Neuron (in vitro differentiated cells): Measurements from ENCODE around the gene KCTD18.

ENCODE experiments used
- H2AFZ ChIP-seq: one replicate; pipeline ENCODE4 v1.6.1; 2013; ENCODE audit warnings: low read depth, mild to moderate bottlenecking, inconsistent platforms, low read length, moderate library complexity
- H3K27me3 ChIP-seq: one replicate; pipeline ENCODE4 v1.6.1; 2013; ENCODE audit warnings: low read length; ENCODE audit not compliant: insufficient read depth
- H3K36me3 ChIP-seq: one replicate; pipeline ENCODE4 v1.6.1; 2013; ENCODE audit warnings: low read length; ENCODE audit not compliant: insufficient read depth
- H3K4me1 ChIP-seq: one replicate; pipeline ENCODE4 v1.6.1; 2013; ENCODE audit warnings: low read length; ENCODE audit not compliant: insufficient read depth
- H3K4me3 ChIP-seq: 2 replicates; pipeline ENCODE4 v1.5.1; 2013; ENCODE audit warnings: mild to moderate bottlenecking, low read length, moderate library complexity
- H3K9me3 ChIP-seq: one replicate; pipeline ENCODE4 v1.6.1; 2013; ENCODE audit warnings: low read length

KCTD18 gene

DNA sequence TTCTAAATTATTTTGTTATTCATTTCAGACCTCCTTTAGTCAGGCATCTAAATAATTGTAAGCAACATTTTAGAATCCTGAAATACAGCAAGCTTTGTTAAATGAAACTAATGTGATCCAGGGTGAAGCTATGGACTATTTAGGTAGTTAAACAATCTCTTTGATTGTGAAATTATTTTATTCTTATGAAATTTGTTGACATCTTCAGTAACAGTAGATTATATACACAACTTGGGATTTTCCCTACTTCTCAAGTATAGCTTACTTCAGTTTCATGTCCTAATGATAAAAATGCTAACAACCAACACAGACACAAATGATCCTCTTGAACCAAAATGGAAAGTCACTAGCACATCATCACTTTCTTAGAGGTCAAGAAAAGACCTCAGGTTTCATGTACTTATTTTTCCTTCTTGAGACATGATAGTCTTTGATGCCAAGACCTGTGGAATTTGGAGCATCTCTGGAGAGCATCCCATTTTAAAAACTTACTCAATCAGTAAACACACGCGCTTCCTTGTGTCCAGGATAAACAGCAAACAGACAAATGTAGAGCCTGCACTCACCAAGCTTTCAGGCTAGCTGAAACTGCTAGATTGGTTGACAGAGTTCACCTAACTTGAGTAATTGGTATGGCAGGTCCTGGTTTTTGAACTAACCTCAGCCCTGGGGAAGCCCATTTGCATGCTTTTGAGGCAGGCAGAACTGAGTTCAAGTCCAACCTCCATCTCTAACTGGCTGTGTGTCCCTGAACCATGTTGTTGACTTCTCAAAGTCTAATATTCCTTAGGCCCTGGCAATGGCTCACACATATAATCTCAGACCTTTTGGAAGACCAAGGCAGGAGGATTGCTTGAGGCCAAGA, 47.8 kb downstream of the KCTD18 start:
- peaks cover 17% of the 10 kb centered on the region for H3K36me3 ChIP-seq

DNA sequence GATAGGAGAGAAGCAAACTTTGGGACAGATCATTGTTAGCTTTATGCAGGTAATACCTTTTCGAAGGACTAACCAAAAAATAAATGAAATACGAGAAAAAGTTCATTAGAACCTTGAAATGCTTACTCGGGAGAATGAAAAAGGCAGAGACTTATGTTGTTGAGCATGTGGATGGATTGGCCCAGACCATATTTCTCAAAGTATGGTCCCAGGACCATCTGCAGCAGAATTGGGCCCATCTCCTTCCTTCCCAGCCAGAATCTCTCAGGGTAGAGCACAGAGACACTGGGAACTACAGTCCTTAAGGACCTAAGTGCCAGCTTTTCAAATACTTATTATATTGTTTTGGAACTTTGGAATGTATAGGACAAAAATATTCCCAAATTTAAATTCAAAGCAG, 50.8 kb downstream of the KCTD18 start:
- Histone ChIP-seq H3K4me3 (no peak overlapping the region), H3K36me3 (peaks cover 14% of the 10 kb centered on the region), H2AFZ (no peak overlapping the region), H3K9me3 (no peaks in the 10 kb centered on the region), H3K4me1 (no peaks in the 10 kb centered on the region), H3K27me3 (no peaks in the 10 kb centered on the region)

More for the DNA sequence above, 47.8 kb downstream of the KCTD18 start:
- no peaks in the 10 kb centered on the region for H3K9me3 ChIP-seq
- H2AFZ ChIP-seq = no peak overlapping the region
- H3K27me3 ChIP-seq = no peaks in the 10 kb centered on the region
- H3K4me3 ChIP-seq = no peak overlapping the region
- H3K4me1 ChIP-seq = no peaks in the 10 kb centered on the region

DNA sequence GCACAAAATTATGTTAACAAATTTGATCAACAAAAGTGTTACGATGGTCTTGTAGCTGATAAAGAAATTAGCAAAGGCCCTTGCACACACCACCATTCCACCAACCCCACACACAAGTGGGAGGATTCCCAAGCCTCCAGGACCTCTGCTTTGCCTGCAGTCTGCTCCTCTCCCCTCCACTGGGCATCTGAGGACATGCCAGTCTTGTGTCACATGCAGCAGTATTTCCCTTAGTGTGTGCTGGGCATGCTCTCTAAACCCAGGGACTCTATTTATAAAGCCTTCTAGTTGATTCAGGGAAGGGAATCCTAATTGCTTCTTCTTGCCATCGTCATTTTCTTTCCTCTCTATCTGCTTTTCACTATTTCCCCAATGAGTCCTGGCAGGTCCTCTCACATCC, 53.3 kb downstream of the KCTD18 start:
- no peaks in the 10 kb centered on the region for H3K9me3 ChIP-seq
- no peak overlapping the region for H2AFZ ChIP-seq
- H3K36me3 ChIP-seq = peaks cover 4% of the 10 kb centered on the region
- no peak overlapping the region for H3K4me3 ChIP-seq
- peaks cover 3% of the 10 kb centered on the region for H3K4me1 ChIP-seq
- no peaks in the 10 kb centered on the region for H3K27me3 ChIP-seq

DNA sequence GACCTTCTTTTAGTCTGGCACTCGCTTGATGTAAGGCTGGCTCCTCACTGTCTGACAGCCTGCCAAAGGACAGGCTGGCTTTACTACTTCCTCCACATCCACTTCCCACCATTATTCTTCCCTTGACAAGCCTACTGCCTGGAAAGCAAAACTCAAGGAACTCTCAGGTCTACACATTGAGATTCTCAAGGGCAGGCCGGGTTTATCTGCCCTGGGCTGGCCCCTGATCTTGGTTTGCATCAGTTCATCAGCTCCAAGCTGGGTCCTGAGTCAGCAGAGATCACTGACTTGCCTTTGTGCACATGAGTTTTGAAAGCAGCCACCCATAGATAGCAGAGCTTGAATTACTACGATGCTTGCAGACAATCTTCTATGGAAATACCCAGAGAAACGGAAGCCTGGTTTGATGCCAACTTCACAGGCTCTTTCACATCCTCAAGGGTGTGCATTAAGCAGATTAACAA, 53.9 kb downstream of the KCTD18 start:
- Histone ChIP-seq H3K9me3 (no peaks in the 10 kb centered on the region), H3K36me3 (peaks cover 5% of the 10 kb centered on the region), H3K4me3 (no peak overlapping the region), H3K27me3 (no peaks in the 10 kb centered on the region), H2AFZ (no peak overlapping the region), H3K4me1 (peaks cover 3% of the 10 kb centered on the region)

DNA sequence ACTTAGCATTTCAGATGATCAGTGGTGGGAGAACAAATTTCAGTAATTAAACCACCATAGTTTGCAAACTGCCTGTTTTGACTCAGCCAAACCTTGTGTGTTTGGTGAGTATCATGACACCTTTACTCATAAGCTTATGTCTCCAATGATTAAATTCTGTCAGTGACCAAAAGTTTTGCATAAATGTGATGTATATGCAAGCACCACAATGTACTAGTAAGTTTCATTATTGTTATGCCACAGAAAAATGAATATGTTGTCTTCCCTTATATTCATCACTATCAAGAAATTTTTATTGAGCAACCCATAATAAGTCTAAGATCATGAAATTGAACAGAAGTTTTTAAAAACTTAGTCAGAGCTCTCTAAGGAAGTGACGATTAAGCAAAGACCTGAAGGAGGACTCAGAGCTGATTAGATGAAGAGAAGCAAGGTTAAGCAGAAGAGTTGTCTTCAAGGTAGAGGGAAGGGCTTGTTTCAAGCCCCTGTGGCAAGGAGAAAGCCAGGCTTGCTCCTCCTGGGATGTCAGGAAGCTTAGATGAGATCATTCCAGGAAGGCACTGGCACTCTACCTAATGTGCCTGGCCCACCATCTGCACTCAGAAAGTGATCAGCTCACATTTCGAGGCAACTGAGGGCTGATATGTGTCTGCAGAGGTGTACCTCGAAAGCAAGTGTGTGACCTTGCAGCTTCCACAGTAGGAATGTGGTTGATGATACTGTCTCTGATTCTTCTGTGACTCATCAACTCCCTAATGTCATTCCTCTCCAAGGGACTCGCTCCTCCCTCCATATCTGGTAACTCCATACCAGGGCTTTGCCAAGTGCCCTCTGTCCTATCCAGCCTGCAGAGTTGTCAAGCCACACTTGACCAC, 54.7 kb downstream of the KCTD18 start:
- H3K4me3 ChIP-seq = no peak overlapping the region
- H2AFZ ChIP-seq = no peak overlapping the region
- H3K36me3 ChIP-seq = peaks cover 10% of the 10 kb centered on the region
- no peaks in the 10 kb centered on the region for H3K27me3 ChIP-seq
- H3K4me1 ChIP-seq = peaks cover 3% of the 10 kb centered on the region
- H3K9me3 ChIP-seq = no peaks in the 10 kb centered on the region

DNA sequence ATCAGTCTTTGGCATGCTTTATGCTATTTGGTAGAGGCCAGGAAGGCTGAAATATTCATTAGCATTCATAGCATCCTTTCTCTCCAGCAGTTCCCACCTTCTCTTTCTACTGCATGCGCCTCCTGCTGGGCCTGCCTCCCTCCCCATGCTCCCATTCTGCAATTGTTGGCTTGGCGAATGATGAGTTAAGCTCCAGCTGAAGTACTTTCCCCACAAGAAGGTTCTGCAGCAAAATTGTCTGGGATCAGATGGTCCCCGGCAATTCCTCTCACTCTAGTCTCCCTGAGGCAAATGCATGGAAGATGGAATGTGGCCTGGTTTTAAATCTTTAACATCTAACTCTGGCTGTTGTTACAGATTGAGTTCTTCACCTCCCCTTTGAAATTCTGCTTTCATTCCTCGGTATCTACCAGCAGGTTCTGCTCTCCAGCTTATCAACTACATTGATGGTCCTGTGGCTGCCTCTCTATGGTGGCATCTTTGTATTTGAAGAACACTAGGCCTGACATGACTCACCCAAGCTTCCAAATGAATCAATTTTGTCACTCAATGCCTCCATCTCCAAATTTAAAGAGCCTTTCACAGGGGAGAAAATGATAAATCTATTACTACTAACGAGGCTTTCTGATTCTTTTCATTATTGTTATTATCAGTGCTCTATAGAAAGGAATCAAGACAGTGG, 55.9 kb downstream of the KCTD18 start:
- H3K4me1 ChIP-seq = peaks cover 3% of the 10 kb centered on the region
- H2AFZ ChIP-seq = no peak overlapping the region
- no peak overlapping the region for H3K4me3 ChIP-seq
- H3K27me3 ChIP-seq = no peaks in the 10 kb centered on the region
- peaks cover 6% of the 10 kb centered on the region for H3K36me3 ChIP-seq
- no peaks in the 10 kb centered on the region for H3K9me3 ChIP-seq

DNA sequence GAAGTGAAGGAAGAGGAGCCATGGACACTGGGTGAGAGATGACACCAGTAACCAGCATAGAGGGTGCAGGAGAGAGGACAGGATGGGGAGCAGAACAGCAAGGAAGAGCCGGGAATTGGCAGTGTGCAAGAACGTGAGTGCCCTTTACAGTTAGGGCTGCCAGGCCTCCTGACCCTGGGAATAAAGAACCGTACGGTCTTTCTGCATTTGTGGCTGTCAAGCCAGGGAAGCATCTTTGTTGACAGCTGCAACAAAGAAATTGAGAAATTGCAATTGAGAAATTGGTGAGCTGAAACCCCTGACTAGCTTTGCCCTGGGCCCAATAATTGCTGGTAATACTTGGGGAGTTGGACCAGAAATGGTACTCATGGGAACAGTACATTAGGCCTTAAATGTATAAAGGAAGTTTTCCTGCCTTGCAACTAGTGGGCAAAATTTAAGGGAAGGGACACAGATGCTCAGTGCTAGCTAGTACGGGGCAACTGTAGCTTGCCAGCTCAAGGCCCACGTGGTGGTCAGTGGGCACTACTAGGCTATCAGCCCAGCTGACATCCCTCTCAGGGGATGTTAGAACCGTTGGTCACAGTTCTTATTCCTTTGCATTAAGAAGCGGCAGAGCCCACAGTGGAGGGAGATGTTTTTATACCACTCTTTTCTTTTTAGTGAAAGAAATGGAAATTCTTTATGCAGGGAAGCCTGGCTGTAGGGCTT, 56.6 kb downstream of the KCTD18 start:
- Histone ChIP-seq H3K4me3 (no peak overlapping the region), H3K27me3 (no peaks in the 10 kb centered on the region), H3K4me1 (peaks cover 3% of the 10 kb centered on the region), H2AFZ (no peak overlapping the region), H3K36me3 (peaks cover 6% of the 10 kb centered on the region), H3K9me3 (no peaks in the 10 kb centered on the region)

DNA sequence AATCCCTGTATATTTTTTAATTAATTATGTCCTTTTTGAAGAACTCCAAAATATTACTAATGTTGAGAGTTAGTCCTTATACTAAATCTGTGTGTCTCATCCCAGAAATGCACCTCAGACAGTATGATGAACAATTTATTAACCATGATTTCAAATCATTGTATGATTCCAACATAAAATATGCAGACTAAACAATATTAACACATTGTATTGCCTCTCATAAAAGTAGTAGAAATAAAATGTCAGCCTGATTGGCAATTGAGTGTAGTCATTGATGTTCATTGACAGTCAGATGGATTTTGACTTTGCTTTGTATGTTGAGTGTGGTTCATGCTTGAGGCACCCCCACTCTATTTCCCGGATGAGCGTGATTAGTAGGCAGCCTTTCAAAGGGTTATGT, 57.5 kb downstream of the KCTD18 start:
- Histone ChIP-seq H3K4me1 (peaks cover 3% of the 10 kb centered on the region), H2AFZ (no peak overlapping the region), H3K36me3 (peaks cover 6% of the 10 kb centered on the region), H3K27me3 (no peaks in the 10 kb centered on the region), H3K4me3 (no peak overlapping the region), H3K9me3 (no peaks in the 10 kb centered on the region)

DNA sequence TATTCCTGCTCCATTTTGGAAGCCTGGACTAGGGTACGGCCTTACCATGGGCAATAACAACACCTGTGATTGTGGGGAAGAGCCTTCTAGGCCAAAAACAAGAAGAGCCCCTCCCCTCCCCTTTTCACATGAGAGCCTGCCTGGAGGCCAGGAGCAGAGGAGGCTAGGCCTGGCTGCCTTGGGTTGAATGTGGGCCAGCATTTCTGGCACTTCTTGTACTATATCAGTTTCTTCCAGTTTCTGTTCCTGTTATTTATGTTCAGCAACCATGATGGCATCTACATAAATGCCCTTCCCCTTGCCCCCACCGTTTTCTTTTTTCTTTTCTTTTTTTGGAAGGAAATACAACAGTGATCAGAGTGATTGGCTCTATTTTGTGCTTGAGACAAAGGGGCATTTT, 58.4 kb downstream of the KCTD18 start:
- Histone ChIP-seq H3K27me3 (no peaks in the 10 kb centered on the region), H3K9me3 (no peaks in the 10 kb centered on the region), H3K36me3 (peaks cover 6% of the 10 kb centered on the region)

DNA sequence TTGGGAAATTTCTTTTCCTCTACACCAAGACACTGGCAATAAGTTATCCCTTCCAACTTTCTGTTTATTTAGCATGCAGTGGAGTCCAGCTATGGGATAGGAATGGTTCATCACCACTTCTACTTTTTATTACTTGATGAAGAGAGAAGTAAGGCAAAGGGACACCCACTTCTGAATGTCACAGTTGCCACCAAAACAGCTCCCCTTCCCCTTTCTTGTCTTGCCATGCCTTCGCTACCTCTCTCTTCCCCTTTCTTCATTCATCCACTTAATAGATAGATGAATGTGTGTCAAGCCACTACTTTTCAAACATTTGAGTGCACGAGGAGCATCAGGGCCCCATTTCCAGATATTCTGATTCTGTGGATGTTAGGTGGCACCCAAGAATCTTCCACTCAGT, 59.6 kb downstream of the KCTD18 start:
- H3K36me3 ChIP-seq = peaks cover 6% of the 10 kb centered on the region
- no peak overlapping the region for H2AFZ ChIP-seq
- H3K4me3 ChIP-seq = no peak overlapping the region
- H3K4me1 ChIP-seq = peaks cover 3% of the 10 kb centered on the region
- H3K9me3 ChIP-seq = no peaks in the 10 kb centered on the region
- H3K27me3 ChIP-seq = no peaks in the 10 kb centered on the region

More for the DNA sequence above, 58.4 kb downstream of the KCTD18 start:
- Histone ChIP-seq H3K4me1 (peaks cover 3% of the 10 kb centered on the region), H2AFZ (no peak overlapping the region), H3K4me3 (no peak overlapping the region)

DNA sequence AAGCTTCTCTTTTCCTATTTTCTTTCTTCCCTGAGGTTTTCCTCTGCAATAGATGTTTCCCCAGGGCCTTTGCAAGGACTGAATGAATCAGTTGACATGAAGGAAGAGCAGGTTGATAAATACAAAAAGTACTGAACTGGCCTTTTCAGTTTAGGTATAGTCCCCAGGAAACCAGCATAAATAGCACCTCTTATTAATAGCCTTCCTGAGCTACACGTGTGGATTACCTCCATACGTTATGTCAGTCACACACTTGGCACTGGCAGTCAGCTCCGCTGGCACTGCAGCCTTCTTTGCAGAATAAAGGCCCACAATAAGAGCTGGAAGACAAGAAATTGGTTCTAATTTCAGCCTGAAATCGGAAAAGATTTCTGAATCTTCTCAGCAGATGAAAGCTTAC, 60.7 kb downstream of the KCTD18 start:
- no peak overlapping the region for H3K4me3 ChIP-seq
- peaks cover 3% of the 10 kb centered on the region for H3K4me1 ChIP-seq
- H2AFZ ChIP-seq = no peak overlapping the region
- H3K27me3 ChIP-seq = no peaks in the 10 kb centered on the region
- H3K36me3 ChIP-seq = peaks cover 10% of the 10 kb centered on the region
- no peaks in the 10 kb centered on the region for H3K9me3 ChIP-seq

DNA sequence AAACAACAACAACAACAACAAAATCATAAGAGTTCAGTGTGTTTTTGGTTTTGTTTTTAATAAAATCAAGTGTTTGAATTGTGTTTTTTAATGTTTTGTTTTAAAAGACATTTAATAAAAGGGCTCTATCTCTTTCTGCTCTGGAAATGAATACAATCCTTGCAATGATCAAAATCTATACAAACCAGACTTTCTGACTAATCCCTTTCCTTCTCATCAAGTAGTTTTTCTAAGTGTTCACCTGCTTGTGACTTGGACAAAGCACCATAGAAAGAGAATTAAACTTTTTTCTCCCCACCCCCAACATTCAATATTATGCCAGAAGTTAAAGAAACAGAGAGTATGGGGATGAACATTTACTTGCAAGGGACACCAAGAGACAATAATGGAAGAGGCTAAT, 61.4 kb downstream of the KCTD18 start:
- Histone ChIP-seq H3K4me3 (no peak overlapping the region), H3K36me3 (peaks cover 12% of the 10 kb centered on the region), H3K27me3 (no peaks in the 10 kb centered on the region), H3K4me1 (no peaks in the 10 kb centered on the region), H3K9me3 (no peaks in the 10 kb centered on the region), H2AFZ (no peak overlapping the region)
